Spleen (tissue), 11 donors: Measurements from ENCODE around the gene GAS7. TPM values are rescaled to one million over a fixed set of nuclear protein-coding genes. Genes with fewer than 3 reads are reported as not detected.
A peak's percentile ranks its signal among the peaks of the same experiment; 100 is the strongest.

Experiments used
- DNase-seq: peaks from one replicate; pipeline ENCODE4 v3.0.0-alpha.2; 2020
- H3K27ac ChIP-seq, 8 donors: fragments of 200-600 bp; sonication (generic) in 7 of 8; 1 replicate in 4 of 8; 2 replicates in 4 of 8; pipeline versions ENCODE4 v1.5.0 to v1.8.0; 2016 to 2021; ENCODE audit warnings: inconsistent platforms in 4 of 8, mild to moderate bottlenecking in 4 of 8, moderate library complexity in 1 of 8
- H3K27me3 ChIP-seq, 7 donors: fragments of 200-600 bp; sonication (generic) in 6 of 7; replicated peaks in 1 of 7; 1 replicate in 4 of 7; 2 replicates in 3 of 7; pipeline versions ENCODE4 v1.5.0 to v1.8.0; 2016 to 2021; ENCODE audit warnings: inconsistent platforms in 3 of 7, mild to moderate bottlenecking in 1 of 7
- H3K36me3 ChIP-seq, 6 donors: fragments of 200-600 bp; sonication (generic) in 5 of 6; 1 replicate in 4 of 6; 2 replicates in 2 of 6; pipeline versions ENCODE4 v1.5.0 to v1.8.0; 2016 to 2021; ENCODE audit warnings: inconsistent platforms in 2 of 6
- H3K4me1 ChIP-seq, 6 donors: fragments of 200-600 bp; sonication (generic) in 5 of 6; 1 replicate in 3 of 6; 2 replicates in 3 of 6; pipeline versions ENCODE4 v1.5.0 to v1.8.0; 2016 to 2021; ENCODE audit warnings: inconsistent platforms in 3 of 6
- H3K4me3 ChIP-seq, 8 donors: fragments of 200-600 bp; sonication (generic) in 7 of 8; 1 replicate in 4 of 8; 2 replicates in 4 of 8; pipeline versions ENCODE4 v1.5.0 to v1.8.0; 2016 to 2021; ENCODE audit warnings: inconsistent platforms in 4 of 8, mild to moderate bottlenecking in 4 of 8, moderate library complexity in 2 of 8
- H3K9me3 ChIP-seq, 8 donors: fragments of 200-600 bp; sonication (generic) in 7 of 8; 1 replicate in 4 of 8; 2 replicates in 4 of 8; pipeline versions ENCODE4 v1.5.0 to v1.8.0; 2016 to 2021; ENCODE audit warnings: inconsistent platforms in 4 of 8
- CTCF ChIP-seq, 11 experiments: fragments of 200-600 bp in 7 of 11; fragments of 450-650 bp in 4 of 11; sonication (generic) in 4 of 11; IDR thresholded peaks in 8 of 11; conservative IDR thresholded peaks in 3 of 11; 1 replicate in 7 of 11; 2 replicates in 4 of 11; pipeline versions ENCODE4 v1.4.0 to v1.8.0; 2016 to 2021; ENCODE audit warnings: antibody characterized with exemption in 11 of 11, inconsistent platforms in 4 of 11, mild to moderate bottlenecking in 1 of 11
- POLR2A ChIP-seq, 3 donors: fragments of 450-650 bp; IDR thresholded peaks; one replicate each; pipeline ENCODE4 v1.5.1; 2017; ENCODE audit warnings: antibody characterized with exemption in 3 of 3, mild to moderate bottlenecking in 1 of 3
- POLR2AphosphoS5 ChIP-seq, 3 donors: sonication (generic); formaldehyde crosslinking; IDR thresholded peaks; one replicate each; pipeline ENCODE4 v1.5.1; 2017; ENCODE audit warnings: antibody characterized with exemption in 3 of 3
- whole genome bisulfite sequencing, 5 donors: extraction: QIAGEN DNeasy Blood & Tissue Kit in 3 of 5; methylation state at CpG; one replicate each; pipeline versions ENCODE4 v1.1.5 to v1.1.7; 2013 to 2018; 5-methylcytosine and 5-hydroxymethylcytosine counted together
- intact Hi-C: fragments of 100-400 bp; cut with DNase I; formaldehyde crosslinking; loops from one replicate; pipeline ENCODE4 v1.15.0; 2023; ENCODE audit warnings: low total_unique reads
- polyA plus RNA-seq, 3 donors: library from polyadenylated mRNA; stranded (reverse); fragments of 200-250 nt; gene quantifications; one replicate each; pipeline ENCODE4 v1.2.1, GENCODE V29; 2013
- total RNA-seq, 7 donors: library from RNA; depleted of rRNA in 3 of 7; stranded (reverse); fragments of >200 nt in 3 of 7; fragmentation: NEBNext Ultra II Directional in 4 of 7; extraction: Animal tissue kit (Norgen Biotek cat#: 25700) in 4 of 7; gene quantifications; one replicate each; pipeline versions ENCODE4 v1.1.0 to v1.2.1, GENCODE V29; 2016 to 2021
- donor health status: healthy with polysubstance abuse.
- donor health status: DM: no; HTN: no; CAD: no; lungs with moderate emphysema.
- donor health status: DM: no; HTN: no; CAD: no.
- donor health status: Bipolar disorder and iron deficiency.
- donor health status: healthy.
- donor health status: DM: no; HTN: no; CAD: no.
- donor health status: DM: yes; HTN: yes; CAD: no.

The GAS7 gene
- total and polyA plus RNA-seq, 10 donors: 4.1 to 127 (median 60.9) TPM

- Histone ChIP-seq H3K4me1 (peaks cover 0 to 46% (median 10%) of the 10 kb centered on the region in 6 donors), H3K27ac (no peak overlapping the region), H3K36me3 (peaks cover 0 to 41% (median 0%) of the 10 kb centered on the region in 6 donors), H3K27me3 (no peaks in the 10 kb centered on the region), H3K4me3 (no peak overlapping the region), H3K9me3 (no peaks in the 10 kb centered on the region)
- intact Hi-C loops: no loop called here
- no peak for DNase-seq
- WGBS, 5 donors: 68 to 94% (median 78%) methylated on average over 13 of the region's 13 CpGs
- no peak for TF ChIP-seq POLR2A (IDR thresholded peaks at IDR 0.05)
- no peak for TF ChIP-seq POLR2AphosphoS5 (IDR thresholded peaks at IDR 0.05)
- no peak for TF ChIP-seq CTCF (IDR thresholded peaks at IDR 0.05 in 8 of 11, conservative IDR thresholded peaks at IDR 0.05 in 3 of 11)
Measured at GRCh38 chr17:9979463-9979995, 218.9 kb downstream of the GAS7 start.

GRCh38 chr17:9977180-9977575, 221.2 kb downstream of the GAS7 start:
- TF ChIP-seq POLR2AphosphoS5 (IDR thresholded peaks at IDR 0.05) (no peak), CTCF (IDR thresholded peaks at IDR 0.05 in 8 of 11, conservative IDR thresholded peaks at IDR 0.05 in 3 of 11) (no peak), POLR2A (IDR thresholded peaks at IDR 0.05) (no peak)
- intact Hi-C loops: no loop called here
- WGBS, 5 donors: 74 to 85% (median 80%) methylated on average over 3 of the region's 3 CpGs
- H3K27ac ChIP-seq: peak overlapping the region in 2 of 8 donors; percentile 12 to 61
- no peaks in the 10 kb centered on the region for H3K27me3 ChIP-seq
- H3K4me3 ChIP-seq: no peak overlapping the region
- DNase-seq: no peak
- H3K36me3 ChIP-seq: peaks cover 0 to 41% (median 0%) of the 10 kb centered on the region in 6 donors
- H3K9me3 ChIP-seq: no peaks in the 10 kb centered on the region
- peaks cover 0 to 60% (median 18%) of the 10 kb centered on the region in 6 donors for H3K4me1 ChIP-seq

GRCh38 chr17:9976283-9977179, 221.9 kb downstream of the GAS7 start:
- TF ChIP-seq POLR2AphosphoS5 (IDR thresholded peaks at IDR 0.05) (no peak), POLR2A (IDR thresholded peaks at IDR 0.05) (no peak), CTCF (IDR thresholded peaks at IDR 0.05 in 8 of 11, conservative IDR thresholded peaks at IDR 0.05 in 3 of 11) (no peak)
- peak overlapping the region in 3 of 8 donors; percentile 51 to 61 (median 55) for H3K27ac ChIP-seq
- 69 to 82% (median 72%) methylated on average over 10 of the region's 10 CpGs for WGBS, 5 donors

More at GRCh38 chr17:9976283-9977179, 221.9 kb downstream of the GAS7 start:
- H3K36me3 ChIP-seq: peaks cover 0 to 36% (median 0%) of the 10 kb centered on the region in 6 donors
- peaks cover 0 to 61% (median 22%) of the 10 kb centered on the region in 6 donors for H3K4me1 ChIP-seq
- DNase-seq: peak; percentile 54
- H3K4me3 ChIP-seq: no peak overlapping the region
- intact Hi-C loops: no loop called here
- no peaks in the 10 kb centered on the region for H3K27me3 ChIP-seq
- H3K9me3 ChIP-seq: no peaks in the 10 kb centered on the region
